Skeletal muscle tissue (tissue), 4 donors: ENCODE results near the gene INPP4A. TPM values are rescaled to one million over a fixed set of nuclear protein-coding genes. Genes with fewer than 3 reads are reported as not detected.
"Not testable (repeated sequence)": the region's sequence is repeated elsewhere in the genome, so short reads cannot be mapped to it uniquely, and the experiment has no call there.

Source experiments
- H3K27ac ChIP-seq: one replicate; pipeline ENCODE4 v1.7.0; 2013; ENCODE audit warnings: mild to moderate bottlenecking, low read depth, low read length, inconsistent platforms
- H3K27me3 ChIP-seq, 3 donors: one replicate each; pipeline ENCODE4 v1.7.0; 2013; ENCODE audit warnings: low read length in 3 of 3; ENCODE audit not compliant: control insufficient read depth in 3 of 3, insufficient read depth in 3 of 3
- H3K36me3 ChIP-seq, 3 donors: one replicate each; pipeline ENCODE4 v1.7.0; 2013; ENCODE audit warnings: low read length in 3 of 3; ENCODE audit not compliant: control insufficient read depth in 3 of 3, insufficient read depth in 3 of 3
- H3K4me1 ChIP-seq, 3 donors: one replicate each; pipeline ENCODE4 v1.7.0; 2013; ENCODE audit warnings: low read length in 3 of 3, mild to moderate bottlenecking in 3 of 3; ENCODE audit not compliant: control insufficient read depth in 3 of 3, insufficient read depth in 3 of 3
- H3K4me3 ChIP-seq, 3 donors: one replicate each; pipeline ENCODE4 v1.7.0; 2013; ENCODE audit warnings: low read length in 3 of 3
- H3K9ac ChIP-seq, 3 donors: one replicate each; pipeline ENCODE4 v1.7.0; 2013; ENCODE audit warnings: low read length in 3 of 3, mild to moderate bottlenecking in 3 of 3, moderate library complexity in 2 of 3, low read depth in 1 of 3
- H3K9me3 ChIP-seq, 3 donors: one replicate each; pipeline ENCODE4 v1.7.0; 2013; ENCODE audit warnings: low read length in 3 of 3; ENCODE audit not compliant: control insufficient read depth in 3 of 3
- total RNA-seq: library from RNA; depleted of rRNA; stranded (reverse); fragments of >200 nt; gene quantifications from one replicate; pipeline ENCODE4 v1.2.3, GENCODE V29; 2014
- donor health status: Osteomylitis.

Gene INPP4A
- total RNA-seq, 1 donor from 2014 or later, result 12.5 TPM

DNA sequence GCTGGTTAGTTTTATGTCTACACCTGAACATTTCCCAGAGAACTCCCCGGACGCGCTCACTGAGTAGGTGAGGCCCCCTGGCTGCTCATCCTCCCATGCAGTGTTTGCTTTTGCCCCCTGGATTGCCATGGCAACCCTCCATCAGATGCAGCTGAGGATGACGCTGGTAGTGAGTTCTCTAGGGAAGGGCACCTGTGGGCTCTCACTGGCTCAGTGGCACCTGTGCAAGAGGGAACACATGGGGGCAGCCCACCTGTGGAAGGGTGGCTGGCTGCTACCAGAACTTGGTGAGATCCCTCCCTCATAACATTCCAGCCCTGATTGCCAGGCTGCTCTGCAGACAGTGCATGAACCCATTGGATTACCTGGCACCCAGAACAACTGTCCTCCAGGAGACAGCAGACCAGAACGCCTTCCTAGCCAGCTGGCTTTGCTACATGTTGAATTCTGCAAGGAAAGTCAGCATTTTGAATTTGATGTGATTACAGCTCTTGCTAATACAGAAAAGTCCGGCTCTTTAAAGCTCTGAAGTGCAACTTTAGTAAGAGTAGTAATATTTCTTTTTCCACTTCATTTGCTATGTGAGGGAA lies 142.0 kb downstream of the INPP4A start:
- no peak overlapping the region for H3K27ac ChIP-seq
- H3K27me3 ChIP-seq, result no peaks in the 10 kb centered on the region
- H3K4me1 ChIP-seq, result no peaks in the 10 kb centered on the region
- no peak overlapping the region for H3K4me3 ChIP-seq
- H3K9ac ChIP-seq, result no peak overlapping the region
- H3K36me3 ChIP-seq, result peaks cover 10 to 32% (median 19%) of the 10 kb centered on the region in 3 donors
- H3K9me3 ChIP-seq, result no peaks in the 10 kb centered on the region

DNA sequence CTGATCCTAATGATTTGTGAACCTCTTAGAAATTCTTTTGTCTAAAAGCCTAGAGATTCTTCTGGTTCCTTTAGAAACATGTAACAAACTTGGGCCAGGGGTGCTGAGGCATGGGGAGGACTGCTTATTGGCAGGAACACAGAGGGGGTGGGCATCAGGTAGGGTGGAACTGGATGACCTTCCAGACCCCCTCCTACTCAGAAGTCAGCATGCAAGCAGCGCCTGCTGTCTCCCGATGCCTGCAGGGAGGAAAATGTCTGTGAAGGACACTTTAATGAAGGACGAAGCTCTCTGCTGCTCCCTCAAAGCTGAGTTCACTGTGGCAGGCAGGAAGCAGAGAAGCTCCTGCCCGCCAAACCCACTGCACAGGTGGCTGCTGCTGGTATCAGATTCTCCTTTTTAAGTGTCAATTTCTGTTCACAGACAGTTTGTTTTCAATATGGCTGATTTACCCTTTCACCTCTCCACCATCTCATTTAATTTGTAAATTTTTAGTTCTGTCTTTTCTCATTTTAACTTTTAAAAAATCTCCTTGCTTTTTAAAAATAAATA lies 144.3 kb downstream of the INPP4A start:
- Histone ChIP-seq H3K4me3 (no peak overlapping the region), H3K9ac (peak overlapping the region in 1 of 3 donors; percentile 21), H3K9me3 (no peaks in the 10 kb centered on the region), H3K27ac (no peak overlapping the region), H3K36me3 (peaks cover 4 to 24% (median 7%) of the 10 kb centered on the region in 3 donors), H3K4me1 (no peaks in the 10 kb centered on the region), H3K27me3 (no peaks in the 10 kb centered on the region)

DNA sequence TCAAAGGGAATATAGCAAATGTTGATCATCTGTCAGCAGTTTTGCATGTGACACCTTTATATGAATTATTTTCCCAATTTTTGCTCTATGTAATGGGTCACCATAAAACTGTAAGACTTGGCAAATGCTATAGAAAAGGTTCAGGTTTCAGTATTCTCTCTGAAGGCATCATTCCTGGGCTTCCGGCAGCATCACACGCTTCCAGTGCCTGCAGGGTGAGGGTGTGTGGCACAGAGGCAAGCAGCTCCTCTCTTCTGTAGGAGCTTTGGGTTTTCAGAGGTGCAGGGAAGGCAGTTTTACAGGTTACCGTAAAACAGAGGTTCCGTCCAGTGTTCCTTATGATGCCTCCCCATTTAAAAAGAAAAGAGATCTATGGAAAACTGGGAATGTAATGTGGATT lies 144.8 kb downstream of the INPP4A start:
- Histone ChIP-seq H3K36me3 (peaks cover 2 to 19% (median 7%) of the 10 kb centered on the region in 3 donors), H3K4me1 (no peaks in the 10 kb centered on the region), H3K9me3 (no peaks in the 10 kb centered on the region), H3K4me3 (no peak overlapping the region), H3K27ac (no peak overlapping the region), H3K9ac (no peak overlapping the region), H3K27me3 (no peaks in the 10 kb centered on the region)

DNA sequence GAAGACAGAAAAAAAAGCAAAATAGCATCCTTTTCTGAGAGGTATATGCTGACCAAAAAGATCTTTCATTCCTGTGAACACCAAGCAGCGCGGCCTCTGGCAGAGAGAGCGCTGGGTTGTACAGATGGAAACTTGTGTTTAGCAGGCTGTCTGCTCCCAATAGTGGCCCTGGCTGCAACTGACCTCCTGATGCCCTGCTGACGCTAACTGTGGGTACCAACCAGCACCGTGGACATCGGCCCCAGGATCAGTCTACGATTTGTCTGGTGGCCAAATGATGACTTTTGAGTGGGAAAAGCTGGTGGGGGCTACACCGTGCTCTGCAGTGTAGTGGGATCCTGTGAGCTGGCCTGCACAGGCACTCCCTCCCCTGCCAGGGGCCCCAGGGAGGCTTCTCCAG lies 147.9 kb downstream of the INPP4A start:
- H3K4me1 ChIP-seq, result no peaks in the 10 kb centered on the region
- no peak overlapping the region for H3K27ac ChIP-seq
- H3K9ac ChIP-seq, result no peak overlapping the region
- H3K27me3 ChIP-seq, result no peaks in the 10 kb centered on the region
- H3K36me3 ChIP-seq, result peaks cover 2 to 16% (median 4%) of the 10 kb centered on the region in 3 donors
- no peak overlapping the region for H3K4me3 ChIP-seq
- H3K9me3 ChIP-seq, result no peaks in the 10 kb centered on the region

DNA sequence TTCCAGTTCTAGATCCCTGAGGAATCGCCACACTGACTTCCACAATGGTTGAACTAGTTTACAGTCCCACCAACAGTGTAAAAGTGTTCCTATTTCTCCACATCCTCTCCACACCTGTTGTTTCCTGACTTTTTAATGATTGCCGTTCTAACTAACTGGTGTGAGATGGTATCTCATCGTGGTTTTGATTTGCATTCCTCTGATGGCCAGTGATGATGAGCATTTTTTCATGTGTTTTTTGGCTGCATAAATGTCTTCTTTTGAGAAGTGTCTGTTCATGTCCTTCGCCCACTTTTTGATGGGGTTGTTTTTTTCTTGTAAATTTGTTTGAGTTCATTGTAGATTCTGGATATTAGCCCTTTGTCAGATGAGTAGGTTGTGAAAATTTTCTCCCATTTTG lies 150.0 kb downstream of the INPP4A start:
- peaks cover 2 to 25% (median 22%) of the 10 kb centered on the region in 3 donors for H3K36me3 ChIP-seq
- H3K9ac ChIP-seq, H3K27me3 ChIP-seq, H3K27ac ChIP-seq, H3K9me3 ChIP-seq, H3K4me3 ChIP-seq, H3K4me1 ChIP-seq: not testable (repeated sequence)

DNA sequence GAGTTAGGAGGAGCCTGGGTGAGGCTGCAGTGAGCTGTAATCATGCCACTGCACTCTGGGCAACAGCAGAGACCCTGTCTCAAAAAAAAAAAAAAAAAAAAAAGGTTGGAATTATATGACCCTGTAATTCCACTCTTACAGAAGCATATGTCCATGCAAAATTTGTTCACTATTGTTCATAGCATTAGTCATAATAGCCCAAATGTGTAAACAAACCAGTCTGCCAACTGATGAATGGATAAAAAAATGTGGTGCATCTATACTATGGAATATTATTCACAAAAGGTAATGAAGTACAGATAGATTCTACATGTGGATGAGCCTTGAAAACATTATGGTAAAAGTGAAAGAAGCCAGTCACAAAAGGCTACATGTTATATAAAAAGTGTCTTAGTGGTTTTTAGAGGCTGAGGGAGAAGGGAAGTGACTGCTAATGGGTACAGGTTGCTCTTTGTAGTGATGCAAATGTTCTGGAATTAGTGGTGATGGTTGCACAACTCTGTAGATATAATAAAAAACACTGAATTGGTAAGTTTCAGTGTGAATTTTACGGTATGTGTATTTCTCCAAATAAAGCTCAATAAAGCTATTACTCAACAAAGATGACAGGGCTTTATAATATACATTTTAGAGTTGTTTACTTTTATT lies 154.2 kb downstream of the INPP4A start:
- H3K36me3 ChIP-seq, result peaks cover 7 to 48% (median 42%) of the 10 kb centered on the region in 3 donors
- H3K27me3 ChIP-seq, result no peaks in the 10 kb centered on the region
- H3K27ac ChIP-seq, result no peak overlapping the region
- H3K4me3 ChIP-seq, result no peak overlapping the region
- no peak overlapping the region for H3K9ac ChIP-seq
- H3K4me1 ChIP-seq, result no peaks in the 10 kb centered on the region
- no peaks in the 10 kb centered on the region for H3K9me3 ChIP-seq

DNA sequence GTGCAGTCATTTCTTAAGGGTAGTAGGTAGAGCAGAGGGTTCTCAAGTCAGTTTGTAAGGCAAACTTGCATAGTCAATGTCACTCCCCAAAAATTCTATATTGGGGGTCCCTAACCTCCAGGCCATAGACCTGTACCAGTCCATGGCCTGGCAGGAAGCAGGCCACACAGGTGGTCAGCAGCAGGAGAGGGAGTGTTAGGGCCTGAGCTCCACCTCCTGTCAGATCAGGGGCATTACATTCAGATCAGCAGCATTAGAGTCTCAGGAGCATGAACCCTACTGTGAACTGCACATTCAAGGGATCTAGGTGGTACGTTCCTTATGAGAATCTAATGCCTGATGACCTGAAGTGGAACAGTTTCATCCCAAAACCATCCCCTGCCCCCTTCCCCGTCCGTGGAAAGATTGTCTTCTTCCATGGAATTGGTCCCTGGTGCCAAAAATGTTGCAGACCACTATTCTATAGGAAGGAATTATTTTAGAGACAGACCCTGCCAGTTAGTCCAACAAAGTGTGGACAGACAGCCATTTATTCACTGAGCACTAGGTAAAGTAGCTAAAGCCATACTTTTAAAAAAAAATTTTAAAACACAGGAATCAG lies 157.0 kb downstream of the INPP4A start:
- no peak overlapping the region for H3K27ac ChIP-seq
- no peak overlapping the region for H3K4me3 ChIP-seq
- peaks cover 13 to 22% (median 19%) of the 10 kb centered on the region in 3 donors for H3K4me1 ChIP-seq
- H3K9ac ChIP-seq, result no peak overlapping the region
- no peaks in the 10 kb centered on the region for H3K27me3 ChIP-seq
- no peaks in the 10 kb centered on the region for H3K9me3 ChIP-seq
- peaks cover 7 to 48% (median 38%) of the 10 kb centered on the region in 3 donors for H3K36me3 ChIP-seq

DNA sequence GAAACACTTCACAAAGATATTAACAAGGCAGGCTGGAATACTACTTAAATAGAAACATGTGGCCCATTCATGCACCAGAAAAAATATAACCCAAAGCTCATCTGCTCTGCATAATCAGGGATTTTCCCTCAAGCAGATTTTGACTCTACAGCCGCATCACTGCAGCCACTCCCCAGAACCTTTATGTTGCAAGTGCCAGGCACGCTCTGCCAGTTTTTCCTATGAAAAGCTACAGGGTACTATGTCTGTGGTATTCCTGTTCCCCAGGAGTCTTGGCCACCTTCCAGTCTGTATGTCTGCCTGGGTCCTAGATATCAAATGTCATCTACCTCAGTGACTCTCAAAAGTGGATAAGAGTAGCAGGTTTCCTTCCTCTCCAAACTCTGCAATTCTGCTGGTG lies 159.9 kb downstream of the INPP4A start:
- H3K4me3 ChIP-seq, result no peak overlapping the region
- H3K27me3 ChIP-seq, result no peaks in the 10 kb centered on the region
- peaks cover 7 to 27% (median 24%) of the 10 kb centered on the region in 3 donors for H3K36me3 ChIP-seq
- H3K27ac ChIP-seq, result no peak overlapping the region
- no peak overlapping the region for H3K9ac ChIP-seq
- no peaks in the 10 kb centered on the region for H3K9me3 ChIP-seq
- peaks cover 28 to 44% (median 35%) of the 10 kb centered on the region in 3 donors for H3K4me1 ChIP-seq

DNA sequence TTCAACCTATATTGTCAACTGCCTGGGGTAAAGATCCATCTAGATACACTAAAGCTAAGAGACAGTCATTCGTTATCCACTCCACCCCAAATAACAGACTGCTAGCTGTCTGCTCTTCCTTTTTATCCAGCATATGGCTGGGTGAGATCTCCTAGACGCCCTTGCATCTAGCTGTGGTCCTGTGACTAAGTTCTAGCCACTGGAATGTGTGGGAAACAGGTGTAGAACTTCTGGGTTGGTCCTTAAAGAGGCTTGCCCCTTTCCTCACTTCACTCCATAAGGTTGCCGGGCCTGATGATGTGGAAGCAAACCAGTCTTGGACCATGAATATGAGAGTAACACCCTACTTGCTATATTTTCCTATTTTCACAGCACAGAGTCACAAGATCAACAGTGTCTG lies 160.4 kb downstream of the INPP4A start:
- Histone ChIP-seq H3K4me1 (peaks cover 32 to 49% (median 40%) of the 10 kb centered on the region in 3 donors), H3K4me3 (no peak overlapping the region), H3K9ac (no peak overlapping the region), H3K36me3 (peaks cover 5 to 27% (median 20%) of the 10 kb centered on the region in 3 donors), H3K27ac (no peak overlapping the region), H3K27me3 (no peaks in the 10 kb centered on the region), H3K9me3 (no peaks in the 10 kb centered on the region)

DNA sequence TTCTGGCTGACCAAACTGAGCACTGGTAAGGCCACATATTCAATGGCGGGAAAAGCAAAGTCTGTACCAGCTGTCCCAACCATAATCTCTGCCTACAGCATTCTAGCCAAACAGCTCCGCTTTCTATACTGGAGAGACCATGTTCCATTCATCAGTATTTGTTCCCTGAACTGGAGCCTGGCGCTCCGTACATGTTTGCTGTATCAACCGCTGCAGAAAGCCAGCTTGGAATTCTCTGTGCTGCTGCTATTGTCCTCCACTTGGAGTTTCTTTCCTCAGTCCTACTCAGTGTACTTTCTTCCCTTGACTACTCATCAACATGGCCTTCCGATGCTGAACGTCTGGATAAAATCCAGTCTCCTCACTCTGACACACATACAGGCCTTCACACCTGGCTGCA lies 161.8 kb downstream of the INPP4A start:
- H3K4me3 ChIP-seq, result peak overlapping the region in 2 of 3 donors; percentile 8 to 99
- no peaks in the 10 kb centered on the region for H3K27me3 ChIP-seq
- peaks cover 5 to 30% (median 17%) of the 10 kb centered on the region in 3 donors for H3K36me3 ChIP-seq
- H3K27ac ChIP-seq, result no peak overlapping the region
- no peaks in the 10 kb centered on the region for H3K9me3 ChIP-seq
- peak overlapping the region in 2 of 3 donors; percentile 97 to 99 for H3K9ac ChIP-seq
- H3K4me1 ChIP-seq, result peaks cover 38 to 62% (median 50%) of the 10 kb centered on the region in 3 donors
